IPS-18c (cell line): ENCODE measurements around the gene PLBD1.

Experiments
- H3K4me3 ChIP-seq: 2 replicates; pipeline ENCODE4 v1.7.0; 2013; ENCODE audit warnings: low read depth, mild to moderate bottlenecking, low read length, moderate library complexity; ENCODE audit not compliant: insufficient read depth
- H3K9me3 ChIP-seq: one replicate; pipeline ENCODE4 v1.6.1; 2013; ENCODE audit warnings: mild to moderate bottlenecking, low read length, moderate library complexity; ENCODE audit not compliant: control insufficient read depth, insufficient read depth

PLBD1 gene

GRCh38 chr12:14454098-14454907, 113.4 kb downstream of the PLBD1 start:
- no peak overlapping the region for H3K4me3 ChIP-seq
- H3K9me3 ChIP-seq, result no peaks in the 10 kb centered on the region
